SH-SY5Y (cell line): ENCODE measurements around the gene SUB1.

Source experiments
- GATA2 ChIP-seq: IDR thresholded peaks from 2 replicates; pipeline ENCODE4 v1.6.1; 2011; ENCODE audit warnings: mild to moderate bottlenecking, low read depth, low read length
- GATA3 ChIP-seq: IDR thresholded peaks from 2 replicates; pipeline ENCODE4 v1.6.1; 2011; ENCODE audit warnings: low read depth, mild to moderate bottlenecking, low read length, moderate library complexity

SUB1 gene

GRCh38 chr5:32642276-32643002 is 57.1 kb downstream of the SUB1 start:
- no peak for TF ChIP-seq GATA3
- TF ChIP-seq GATA2: no peak

GRCh38 chr5:32645246-32645645 is 59.9 kb downstream of the SUB1 start:
- TF ChIP-seq GATA3 (no peak), GATA2 (no peak)

- no peak for TF ChIP-seq GATA2
- TF ChIP-seq GATA3: no peak
Observed at GRCh38 chr5:32646061-32646969, 61.0 kb downstream of the SUB1 start.

GRCh38 chr5:32651088-32651487 is 65.7 kb downstream of the SUB1 start:
- no peak for TF ChIP-seq GATA3
- no peak for TF ChIP-seq GATA2

- TF ChIP-seq GATA2 (no peak), GATA3 (no peak)
Observed at GRCh38 chr5:32651638-32652037, 66.3 kb downstream of the SUB1 start.
